ENCODE results near the gene PDZD2. TPM values are rescaled to one million over a fixed set of nuclear protein-coding genes. Genes with fewer than 3 reads are reported as not detected.
"Not testable (repeated sequence)": the region's sequence is repeated elsewhere in the genome, so short reads cannot be mapped to it uniquely, and the experiment has no call there.

Gene PDZD2
- total and polyA plus RNA-seq, 4 donors: 2.8 to 18.0 (median 5.3) TPM

DNA sequence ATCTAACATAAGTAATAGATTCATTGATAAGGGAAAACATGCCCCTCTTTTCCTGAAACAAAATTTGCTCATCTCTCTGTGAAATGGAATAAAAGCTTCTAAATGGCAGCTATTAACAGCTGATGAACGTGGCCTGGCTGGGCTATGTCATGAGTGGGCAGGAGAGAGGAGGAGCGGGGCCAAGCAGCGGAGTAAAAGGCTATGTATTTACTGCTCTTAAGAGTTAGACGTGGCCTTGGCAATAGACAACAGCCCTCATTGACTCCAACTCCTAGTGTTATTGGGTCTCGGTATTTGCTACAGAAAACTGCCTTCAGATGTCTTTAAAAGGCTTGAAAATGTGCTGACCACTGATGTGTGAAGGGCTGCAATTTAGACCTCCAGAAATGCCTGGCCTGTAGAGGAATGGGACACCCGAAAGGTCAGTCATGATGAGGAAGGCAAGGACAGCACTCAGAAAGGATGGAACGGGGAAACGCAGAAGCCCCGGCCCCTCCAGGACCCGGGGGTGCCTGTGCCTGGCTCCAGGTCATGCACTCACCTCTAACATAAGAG is 116.8 kb downstream of the PDZD2 start:
- no peaks in the 10 kb centered on the region for H3K9me3 ChIP-seq (ENCODE audit: control insufficient read depth, low read length)
- no peaks in the 10 kb centered on the region for H3K4me1 ChIP-seq (ENCODE audit: control insufficient read depth in 1 of 2, insufficient read depth in 2 of 2, low read length in 2 of 2)
- ATAC-seq (ENCODE audit: low FRiP score) (no peak), DNase-seq (no peak)
- intact Hi-C loops (cut with DNase I): no loop called here
- no peak overlapping the region for H3K4me3 ChIP-seq (ENCODE audit: low read length in 2 of 2)
- no peak overlapping the region for H3K27ac ChIP-seq (ENCODE audit: low read depth in 1 of 2, low read length in 2 of 2)
- no peaks in the 10 kb centered on the region for H3K36me3 ChIP-seq (ENCODE audit: control insufficient read depth in 1 of 2, insufficient read depth in 2 of 2, low read length in 1 of 2)
- 92 to 94% methylated on average over 10 of the region's 10 CpGs for WGBS, 2 donors
- no peaks in the 10 kb centered on the region for H3K27me3 ChIP-seq (ENCODE audit: control insufficient read depth in 1 of 2, insufficient read depth in 2 of 2, low read length in 1 of 2)

DNA sequence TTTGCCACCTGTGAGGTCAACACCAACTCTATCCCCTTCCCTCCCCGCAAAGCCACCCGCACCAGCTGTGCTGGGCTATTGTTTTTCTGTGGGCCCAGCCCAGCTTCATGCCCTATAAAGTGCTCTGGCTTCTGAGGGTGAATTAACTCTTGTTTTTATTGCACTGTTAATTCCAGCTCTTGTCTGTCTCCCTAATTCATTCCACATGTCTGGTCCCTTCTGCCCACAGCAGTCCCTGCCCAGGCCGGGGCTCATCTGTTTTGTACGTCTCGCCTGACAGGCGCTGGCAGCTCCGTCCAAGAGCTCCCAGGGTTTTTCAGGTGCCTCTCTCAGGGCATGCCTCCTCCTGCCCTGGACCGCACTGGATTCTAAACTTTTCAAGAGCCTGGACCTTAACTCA is 118.9 kb downstream of the PDZD2 start:
- 88 to 94% methylated on average over 8 of the region's 8 CpGs for WGBS, 2 donors

DNA sequence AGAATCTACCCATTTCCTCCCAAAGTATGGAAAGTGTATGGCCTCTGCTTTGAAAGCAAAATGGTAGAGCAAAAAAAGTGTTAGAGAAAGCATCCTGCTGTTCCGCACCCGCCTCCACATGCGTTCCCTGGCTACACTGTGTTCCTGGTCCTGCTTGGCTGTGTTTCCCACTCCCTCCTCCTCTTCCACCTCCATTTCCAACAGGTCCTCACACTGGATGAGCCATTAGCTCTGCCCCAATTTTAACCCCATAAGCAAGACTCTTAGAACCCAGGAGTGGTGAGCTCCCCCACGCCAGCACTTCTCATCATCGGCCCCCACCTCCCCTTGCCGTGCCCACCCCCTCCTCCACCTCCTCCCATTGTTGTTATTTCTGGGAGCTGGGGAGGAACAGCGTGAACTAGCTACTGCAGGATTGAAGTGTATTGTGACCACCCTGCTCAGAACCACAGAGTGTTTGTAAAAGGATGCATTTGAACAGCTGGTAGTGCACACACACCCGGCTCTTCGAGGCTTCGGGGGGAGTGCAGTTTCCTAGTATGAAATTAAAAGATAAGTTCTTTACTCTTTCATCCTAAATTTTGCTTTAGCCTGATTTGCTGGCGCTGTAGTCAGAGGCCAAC is 120.0 kb downstream of the PDZD2 start:
- no peak overlapping the region for H3K4me3 ChIP-seq (ENCODE audit: low read length in 2 of 2)
- 62 to 71% methylated on average over 11 of the region's 11 CpGs for WGBS, 2 donors
- H3K9me3 ChIP-seq (ENCODE audit: control insufficient read depth, low read length): no peaks in the 10 kb centered on the region
- ATAC-seq (ENCODE audit: low FRiP score): no peak
- intact Hi-C loops (cut with DNase I): no loop called here
- no peak for DNase-seq
- H3K27ac ChIP-seq (ENCODE audit: low read depth in 1 of 2, low read length in 2 of 2): no peak overlapping the region
- H3K36me3 ChIP-seq (ENCODE audit: control insufficient read depth in 1 of 2, insufficient read depth in 2 of 2, low read length in 1 of 2): no peaks in the 10 kb centered on the region
- H3K27me3 ChIP-seq (ENCODE audit: control insufficient read depth in 1 of 2, insufficient read depth in 2 of 2, low read length in 1 of 2): no peaks in the 10 kb centered on the region
- no peaks in the 10 kb centered on the region for H3K4me1 ChIP-seq (ENCODE audit: control insufficient read depth in 1 of 2, insufficient read depth in 2 of 2, low read length in 2 of 2)

More for the DNA sequence above, 118.9 kb downstream of the PDZD2 start:
- DNase-seq: no peak
- no peaks in the 10 kb centered on the region for H3K36me3 ChIP-seq (ENCODE audit: control insufficient read depth in 1 of 2, insufficient read depth in 2 of 2, low read length in 1 of 2)
- H3K4me3 ChIP-seq (ENCODE audit: low read length in 2 of 2): no peak overlapping the region
- no peak for ATAC-seq (ENCODE audit: low FRiP score)
- no peaks in the 10 kb centered on the region for H3K4me1 ChIP-seq (ENCODE audit: control insufficient read depth in 1 of 2, insufficient read depth in 2 of 2, low read length in 2 of 2)
- intact Hi-C loops (cut with DNase I): no loop called here
- no peaks in the 10 kb centered on the region for H3K9me3 ChIP-seq (ENCODE audit: control insufficient read depth, low read length)
- no peak overlapping the region for H3K27ac ChIP-seq (ENCODE audit: low read depth in 1 of 2, low read length in 2 of 2)
- no peaks in the 10 kb centered on the region for H3K27me3 ChIP-seq (ENCODE audit: control insufficient read depth in 1 of 2, insufficient read depth in 2 of 2, low read length in 1 of 2)

DNA sequence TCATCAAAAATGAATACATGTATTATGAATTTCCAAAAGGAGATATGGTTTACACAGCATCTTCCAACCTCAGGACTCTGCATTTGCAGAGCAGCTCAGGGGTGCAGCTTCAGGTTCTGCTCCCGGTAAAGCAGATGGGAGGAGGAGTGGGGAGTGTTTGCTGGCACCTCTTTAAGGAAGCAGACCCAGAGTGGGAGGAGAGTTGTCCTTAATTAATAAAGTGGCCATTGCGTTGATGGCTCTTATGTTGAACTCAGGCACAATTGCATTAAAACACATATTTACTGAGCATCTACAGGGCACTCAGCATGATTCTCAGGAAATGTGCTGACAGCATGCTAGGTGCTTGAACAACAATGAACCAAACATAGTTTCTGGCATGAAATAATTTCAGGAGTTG is 121.0 kb downstream of the PDZD2 start:
- H3K27ac ChIP-seq (ENCODE audit: low read depth in 1 of 2, low read length in 2 of 2): no peak overlapping the region
- no peaks in the 10 kb centered on the region for H3K27me3 ChIP-seq (ENCODE audit: control insufficient read depth in 1 of 2, insufficient read depth in 2 of 2, low read length in 1 of 2)
- no peak overlapping the region for H3K4me3 ChIP-seq (ENCODE audit: low read length in 2 of 2)
- ATAC-seq (ENCODE audit: low FRiP score) (no peak), DNase-seq (no peak)
- no peaks in the 10 kb centered on the region for H3K4me1 ChIP-seq (ENCODE audit: control insufficient read depth in 1 of 2, insufficient read depth in 2 of 2, low read length in 2 of 2)
- WGBS, 2 donors: 78 to 83% methylated on average over 2 of the region's 2 CpGs
- no peaks in the 10 kb centered on the region for H3K36me3 ChIP-seq (ENCODE audit: control insufficient read depth in 1 of 2, insufficient read depth in 2 of 2, low read length in 1 of 2)
- intact Hi-C loops (cut with DNase I): no loop called here
- no peaks in the 10 kb centered on the region for H3K9me3 ChIP-seq (ENCODE audit: control insufficient read depth, low read length)

DNA sequence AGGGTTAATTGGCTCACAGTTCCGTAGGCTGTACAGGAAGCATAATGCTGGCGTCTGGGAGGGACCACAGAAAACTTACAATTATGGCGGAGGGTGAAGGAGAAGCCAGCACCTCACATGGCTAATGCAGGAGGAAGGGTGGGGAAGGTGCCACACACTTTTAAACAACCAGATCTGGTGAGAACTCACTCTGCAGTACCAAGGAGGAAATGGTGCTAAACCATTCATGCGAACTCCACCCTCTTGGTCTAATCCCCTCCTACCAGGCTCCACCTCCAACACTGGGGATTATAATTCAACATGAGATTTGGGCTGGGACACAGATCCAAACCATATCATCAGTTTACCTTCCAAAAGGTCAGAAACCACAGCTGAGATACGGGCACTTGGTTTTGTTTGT is 122.9 kb downstream of the PDZD2 start:
- Histone ChIP-seq H3K4me1 (ENCODE audit: control insufficient read depth in 1 of 2, insufficient read depth in 2 of 2, low read length in 2 of 2) (no peaks in the 10 kb centered on the region), H3K27me3 (ENCODE audit: control insufficient read depth in 1 of 2, insufficient read depth in 2 of 2, low read length in 1 of 2) (no peaks in the 10 kb centered on the region), H3K9me3 (ENCODE audit: control insufficient read depth, low read length) (no peaks in the 10 kb centered on the region), H3K27ac (ENCODE audit: low read depth in 1 of 2, low read length in 2 of 2) (no peak overlapping the region), H3K36me3 (ENCODE audit: control insufficient read depth in 1 of 2, insufficient read depth in 2 of 2, low read length in 1 of 2) (no peaks in the 10 kb centered on the region), H3K4me3 (ENCODE audit: low read length in 2 of 2) (no peak overlapping the region)
- ATAC-seq (ENCODE audit: low FRiP score) (no peak), DNase-seq (no peak)
- WGBS, 2 donors: 75 to 99% methylated on average over 5 of the region's 5 CpGs
- intact Hi-C loops (cut with DNase I): no loop called here

DNA sequence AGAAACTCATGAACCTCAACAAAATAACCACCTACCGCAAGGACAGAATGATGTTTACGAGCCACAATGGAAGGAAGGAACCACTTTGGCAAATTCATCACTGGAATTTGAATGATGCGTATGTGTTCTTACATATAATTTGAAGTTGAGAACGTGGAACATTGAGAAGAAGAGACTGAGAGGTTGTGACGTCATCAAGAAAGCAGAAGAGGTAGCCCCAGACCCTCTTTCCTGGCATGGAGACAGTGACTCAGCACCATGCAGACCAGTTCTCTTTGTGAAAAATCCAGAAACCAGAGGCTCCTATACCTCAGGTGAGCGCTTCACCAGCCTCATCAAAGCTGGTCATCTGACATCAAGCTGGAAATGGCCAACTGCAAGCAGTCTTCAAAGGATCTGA is 124.5 kb downstream of the PDZD2 start:
- H3K4me3 ChIP-seq (ENCODE audit: low read length in 2 of 2): no peak overlapping the region
- no peak for DNase-seq
- WGBS, 2 donors: 93 to 95% methylated on average over 6 of the region's 6 CpGs
- no peaks in the 10 kb centered on the region for H3K27me3 ChIP-seq (ENCODE audit: control insufficient read depth in 1 of 2, insufficient read depth in 2 of 2, low read length in 1 of 2)
- no peaks in the 10 kb centered on the region for H3K4me1 ChIP-seq (ENCODE audit: control insufficient read depth in 1 of 2, insufficient read depth in 2 of 2, low read length in 2 of 2)
- intact Hi-C loops (cut with DNase I): no loop called here
- no peak overlapping the region for H3K27ac ChIP-seq (ENCODE audit: low read depth in 1 of 2, low read length in 2 of 2)
- H3K36me3 ChIP-seq (ENCODE audit: control insufficient read depth in 1 of 2, insufficient read depth in 2 of 2, low read length in 1 of 2): no peaks in the 10 kb centered on the region
- H3K9me3 ChIP-seq (ENCODE audit: control insufficient read depth, low read length): no peaks in the 10 kb centered on the region
- no peak for ATAC-seq (ENCODE audit: low FRiP score)

DNA sequence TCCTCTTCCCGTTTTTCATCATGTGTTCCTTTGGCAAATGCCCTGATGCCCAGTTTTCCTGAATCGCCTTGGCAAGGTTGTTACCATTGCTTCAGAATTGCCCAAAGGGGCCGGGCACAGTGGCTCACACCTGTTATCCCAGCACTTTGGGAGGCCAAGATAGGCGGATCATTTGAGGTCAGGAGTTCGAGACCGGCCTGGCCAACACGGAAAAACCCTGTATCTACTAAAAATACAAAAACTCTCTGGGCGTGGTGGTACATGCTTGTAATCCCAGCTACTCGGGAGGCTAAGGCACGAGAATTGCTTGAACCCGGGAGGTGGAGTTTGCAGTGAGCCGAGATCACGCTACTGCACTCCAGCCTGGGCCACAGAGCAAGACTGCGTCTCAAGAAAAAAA is 125.8 kb downstream of the PDZD2 start:
- H3K4me3 ChIP-seq (ENCODE audit: low read length in 2 of 2); H3K27ac ChIP-seq (ENCODE audit: low read depth in 1 of 2, low read length in 2 of 2); H3K9me3 ChIP-seq (ENCODE audit: control insufficient read depth, low read length); H3K4me1 ChIP-seq (ENCODE audit: control insufficient read depth in 1 of 2, insufficient read depth in 2 of 2, low read length in 2 of 2); ATAC-seq (ENCODE audit: low FRiP score); H3K36me3 ChIP-seq (ENCODE audit: control insufficient read depth in 1 of 2, insufficient read depth in 2 of 2, low read length in 1 of 2); H3K27me3 ChIP-seq (ENCODE audit: control insufficient read depth in 1 of 2, insufficient read depth in 2 of 2, low read length in 1 of 2); intact Hi-C loops (cut with DNase I); DNase-seq: not testable (repeated sequence)
- WGBS, 2 donors: 86 to 87% methylated on average over 14 of the region's 14 CpGs

DNA sequence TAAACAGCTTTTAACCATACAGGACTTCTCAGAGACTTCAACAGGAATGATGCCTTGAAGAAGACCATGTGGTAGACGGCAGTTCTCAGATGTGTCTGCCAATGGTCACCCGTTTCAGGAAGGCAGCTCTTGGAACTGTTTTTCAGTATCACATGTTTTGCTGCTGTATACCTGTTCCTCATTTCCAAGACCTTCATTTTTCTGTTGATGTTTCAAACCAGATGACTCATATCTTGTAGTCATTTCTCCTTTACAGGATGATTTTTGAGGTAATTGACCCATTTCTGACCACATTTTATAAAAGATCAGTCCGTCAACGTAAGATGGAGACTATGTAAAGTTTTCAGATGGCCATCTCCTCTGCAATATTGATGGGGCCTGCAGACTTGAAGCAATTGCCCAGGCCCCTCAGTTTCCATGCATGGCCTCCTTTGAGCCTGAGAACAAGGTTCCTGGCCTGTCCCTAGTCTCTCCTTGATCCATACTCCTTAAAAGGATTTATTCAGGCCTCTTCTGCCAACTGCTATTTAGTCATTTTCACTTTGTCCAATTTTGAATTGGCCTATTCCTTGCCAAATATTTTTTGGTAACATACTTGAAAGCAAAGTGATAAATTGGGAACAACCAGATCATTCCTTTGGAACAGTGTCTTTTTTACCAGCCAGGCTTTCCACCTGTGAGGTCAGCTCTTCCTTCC is 128.6 kb downstream of the PDZD2 start:
- H3K9me3 ChIP-seq (ENCODE audit: control insufficient read depth, low read length): no peaks in the 10 kb centered on the region
- DNase-seq: no peak
- no peak for ATAC-seq (ENCODE audit: low FRiP score)
- H3K27ac ChIP-seq (ENCODE audit: low read depth in 1 of 2, low read length in 2 of 2): no peak overlapping the region
- H3K27me3 ChIP-seq (ENCODE audit: control insufficient read depth in 1 of 2, insufficient read depth in 2 of 2, low read length in 1 of 2): no peaks in the 10 kb centered on the region
- no peak overlapping the region for H3K4me3 ChIP-seq (ENCODE audit: low read length in 2 of 2)
- intact Hi-C loops (cut with DNase I): no loop called here
- H3K4me1 ChIP-seq (ENCODE audit: control insufficient read depth in 1 of 2, insufficient read depth in 2 of 2, low read length in 2 of 2): no peaks in the 10 kb centered on the region
- no peaks in the 10 kb centered on the region for H3K36me3 ChIP-seq (ENCODE audit: control insufficient read depth in 1 of 2, insufficient read depth in 2 of 2, low read length in 1 of 2)
- WGBS, 2 donors: 88 to 89% methylated on average over 4 of the region's 4 CpGs

DNA sequence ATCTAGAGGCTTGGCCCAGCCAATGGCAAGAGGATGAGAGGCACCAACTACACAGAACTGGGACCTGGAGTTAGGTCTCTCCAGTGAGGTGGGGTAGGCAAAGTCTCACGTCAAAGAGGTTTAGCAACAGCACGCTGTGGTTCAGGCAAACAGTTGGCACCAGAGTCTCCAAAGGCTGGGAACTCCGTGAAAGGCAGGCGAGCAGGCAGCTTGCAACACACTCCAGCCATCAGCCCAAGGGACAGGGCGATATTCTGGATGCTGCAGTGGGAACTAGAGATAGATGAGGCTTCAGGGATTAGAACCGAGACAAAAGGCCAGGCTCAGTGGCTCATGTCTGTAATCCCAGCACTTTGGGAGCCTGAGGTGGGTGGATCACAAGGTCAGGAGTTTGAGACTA is 129.1 kb downstream of the PDZD2 start:
- Histone ChIP-seq H3K27ac (ENCODE audit: low read depth in 1 of 2, low read length in 2 of 2) (no peak overlapping the region), H3K4me1 (ENCODE audit: control insufficient read depth in 1 of 2, insufficient read depth in 2 of 2, low read length in 2 of 2) (no peaks in the 10 kb centered on the region), H3K4me3 (ENCODE audit: low read length in 2 of 2) (no peak overlapping the region), H3K36me3 (ENCODE audit: control insufficient read depth in 1 of 2, insufficient read depth in 2 of 2, low read length in 1 of 2) (no peaks in the 10 kb centered on the region), H3K9me3 (ENCODE audit: control insufficient read depth, low read length) (no peaks in the 10 kb centered on the region), H3K27me3 (ENCODE audit: control insufficient read depth in 1 of 2, insufficient read depth in 2 of 2, low read length in 1 of 2) (no peaks in the 10 kb centered on the region)
- DNase-seq (no peak), ATAC-seq (ENCODE audit: low FRiP score) (peak; percentile 39)
- intact Hi-C loops (cut with DNase I): no loop called here
- WGBS, 2 donors: 79 to 81% methylated on average over 6 of the region's 6 CpGs

Data from aorta (tissue), 5 donors.